Activated CD8-positive, alpha-beta memory T cell treated with anti-CD3 and anti-CD28 coated beads, Interleukin-2, amount 50 U/mL, for 4 hours (primary cell): ENCODE measurements around the gene CCDC85C.

ENCODE experiments used
- DNase-seq: peaks from one replicate; pipeline ENCODE4 v3.0.0-alpha.2; 2020

Gene CCDC85C

GRCh38 chr14:99604766-99605298 lies 825 bp upstream of the CCDC85C start:
- DNase-seq: peak; percentile 46

GRCh38 chr14:99604278-99604765 lies 315 bp upstream of the CCDC85C start:
- DNase-seq: peak; percentile 94

- no peak for DNase-seq
These were observed 1.1 kb downstream of the CCDC85C start for GRCh38 chr14:99602788-99603415.

GRCh38 chr14:99602054-99602787 lies 1.8 kb downstream of the CCDC85C start:
- no peak for DNase-seq

GRCh38 chr14:99601361-99601831 lies 2.6 kb downstream of the CCDC85C start:
- no peak for DNase-seq

- DNase-seq: no peak
These were observed 3.6 kb downstream of the CCDC85C start for GRCh38 chr14:99600232-99600888.

- no peak for DNase-seq
These were observed 4.6 kb downstream of the CCDC85C start for GRCh38 chr14:99599393-99599792.

- DNase-seq: no peak
These were observed 5.2 kb downstream of the CCDC85C start for GRCh38 chr14:99598774-99599173.

- DNase-seq: no peak
These were observed 6.0 kb downstream of the CCDC85C start for GRCh38 chr14:99597911-99598600.

GRCh38 chr14:99596772-99597171 lies 7.2 kb downstream of the CCDC85C start:
- no peak for DNase-seq

GRCh38 chr14:99596071-99596627 lies 7.9 kb downstream of the CCDC85C start:
- DNase-seq: no peak

- no peak for DNase-seq
These were observed 8.5 kb downstream of the CCDC85C start for GRCh38 chr14:99595524-99595923.

GRCh38 chr14:99595034-99595433 lies 9.0 kb downstream of the CCDC85C start:
- DNase-seq: no peak

GRCh38 chr14:99593971-99594841 lies 9.8 kb downstream of the CCDC85C start:
- DNase-seq: no peak

GRCh38 chr14:99592933-99593753 lies 10.9 kb downstream of the CCDC85C start:
- no peak for DNase-seq

GRCh38 chr14:99592394-99592793 lies 11.6 kb downstream of the CCDC85C start:
- DNase-seq: no peak

- DNase-seq: no peak
These were observed 13.1 kb downstream of the CCDC85C start for GRCh38 chr14:99590746-99591555.

- no peak for DNase-seq
These were observed 14.1 kb downstream of the CCDC85C start for GRCh38 chr14:99589651-99590530.

GRCh38 chr14:99589031-99589441 lies 15.0 kb downstream of the CCDC85C start:
- no peak for DNase-seq
